Motor neuron (in vitro differentiated cells): Measurements from ENCODE around the gene TRIM32. TPM values are rescaled to one million over a fixed set of nuclear protein-coding genes. Genes with fewer than 3 reads are reported as not detected.
"Not testable (repeated sequence)": the region's sequence is repeated elsewhere in the genome, so short reads cannot be mapped to it uniquely, and the experiment has no call there.

ENCODE experiments used
- ATAC-seq, 8 experiments: fragments of 200-7000 bp; cut with Tn5 transposase; replicated peaks in 6 of 8; 2 replicates each; pipeline ENCODE4 v1.8.0; 2021; ENCODE audit warnings: mild to moderate bottlenecking in 8 of 8, moderate library complexity in 8 of 8
- H3K27ac ChIP-seq, 2 donors: fragments of 250-450 bp; sonication (Bioruptor Pico); 2 replicates each; pipeline ENCODE4 v1.9.0; 2021; ENCODE audit warnings: antibody characterized with exemption in 2 of 2, mild to moderate bottlenecking in 2 of 2, moderate library complexity in 1 of 2
- H3K4me1 ChIP-seq, 2 donors: fragments of 250-450 bp; sonication (Bioruptor Pico); replicated peaks in 1 of 2; 2 replicates each; pipeline ENCODE4 v1.6.1; 2021; ENCODE audit warnings: antibody characterized with exemption in 2 of 2, mild to moderate bottlenecking in 2 of 2, moderate library complexity in 1 of 2
- H3K4me3 ChIP-seq, 5 donors: fragments of 250-450 bp; sonication (Bioruptor Pico); 2 replicates each; pipeline ENCODE4 v1.9.0; 2021; ENCODE audit warnings: antibody characterized with exemption in 5 of 5, mild to moderate bottlenecking in 5 of 5, moderate library complexity in 4 of 5
- WGBS, 10 experiments: fragments of 450-650 bp; shearing (Covaris generic); methylation state at CpG; one replicate each; pipeline ENCODE4 v1.0.0; 2022; 5-methylcytosine and 5-hydroxymethylcytosine counted together
- in situ Hi-C, 9 experiments: fragments of 400-800 bp; cut with MboI; loops; one replicate each; pipeline ENCODE4 v1.15.0; 2021; ENCODE audit warnings: low sequenced_read_pairs in 9 of 9, low pct_unique_long_range_greater_than_20kb in 2 of 9; ENCODE audit not compliant: unreplicated experiment in 9 of 9
- total RNA-seq, 8 experiments: library from RNA; unstranded; fragments of 300-600 nt; gene quantifications; 2 replicates each; pipeline versions ENCODE4 v1.2.3 to v1.2.4, GENCODE V29; 2022

Gene TRIM32
- total RNA-seq, 8 experiments from 2014 or later = 12.1 to 20.8 (median 17.6) TPM

DNA sequence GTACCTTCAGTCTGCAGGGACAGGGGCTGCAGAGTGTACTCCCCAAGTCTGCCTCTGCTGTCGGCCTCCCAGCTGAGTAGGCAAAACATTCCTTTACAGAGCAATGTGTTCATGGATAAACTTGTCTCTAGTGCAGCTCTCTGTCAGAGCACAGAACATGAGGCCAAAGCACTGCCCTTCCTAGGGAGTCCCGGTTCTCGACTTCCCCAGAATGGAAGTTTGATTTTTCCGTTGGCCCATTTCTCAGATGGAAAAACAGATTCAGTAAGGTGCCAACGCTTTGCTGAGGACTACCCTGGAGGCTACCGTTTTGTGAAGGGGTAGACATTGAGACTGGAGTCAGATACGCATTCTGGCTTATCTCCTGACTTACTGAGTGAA is 422 bp upstream of the TRIM32 start:
- Histone ChIP-seq H3K4me3 (peak overlapping the region; percentile 52 to 95 (median 71)), H3K27ac (peak overlapping the region; percentile 44 to 93), H3K4me1 (peaks cover 14 to 19% of the 10 kb centered on the region in 2 donors)
- WGBS, 10 experiments = 0 to 42% (median 20%) methylated on average over 1 to 7 of the region's 7 CpGs; no CpG with 5 or more reads in 5 of the 10 experiments
- in situ Hi-C loops = no loop called here
- ATAC-seq = peak; percentile 0 to 40 (median 3)

DNA sequence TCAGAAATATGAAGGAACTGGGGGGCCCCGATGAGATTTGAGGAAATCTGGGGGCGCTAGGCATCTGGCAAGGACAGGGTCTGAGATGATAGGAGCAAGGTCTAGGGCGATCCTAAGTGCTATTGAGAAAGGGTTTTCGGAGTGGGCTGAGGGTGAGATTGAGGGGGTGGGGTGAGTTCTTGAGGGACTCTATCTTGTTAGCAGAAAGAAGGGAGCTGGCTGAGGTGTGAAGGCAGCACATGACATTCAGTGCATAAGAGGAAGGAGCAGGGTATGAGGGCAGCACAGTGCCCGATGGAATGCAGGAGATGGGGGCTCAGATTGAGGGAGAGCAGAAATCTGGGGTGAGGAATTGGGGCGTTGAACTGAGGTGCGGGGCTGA is 640 bp downstream of the TRIM32 start:
- Histone ChIP-seq H3K27ac (peak overlapping the region; percentile 81 to 93), H3K4me3 (peak overlapping the region; percentile 52 to 95 (median 71)), H3K4me1 (peaks cover 14 to 19% of the 10 kb centered on the region in 2 donors)
- ATAC-seq = peak; percentile 3 to 39 (median 22)
- WGBS, 10 experiments = 0 to 50% (median 5%) methylated on average over 1 to 4 of the region's 7 CpGs; no CpG with 5 or more reads in 3 of the 10 experiments
- in situ Hi-C loops = no loop called here

DNA sequence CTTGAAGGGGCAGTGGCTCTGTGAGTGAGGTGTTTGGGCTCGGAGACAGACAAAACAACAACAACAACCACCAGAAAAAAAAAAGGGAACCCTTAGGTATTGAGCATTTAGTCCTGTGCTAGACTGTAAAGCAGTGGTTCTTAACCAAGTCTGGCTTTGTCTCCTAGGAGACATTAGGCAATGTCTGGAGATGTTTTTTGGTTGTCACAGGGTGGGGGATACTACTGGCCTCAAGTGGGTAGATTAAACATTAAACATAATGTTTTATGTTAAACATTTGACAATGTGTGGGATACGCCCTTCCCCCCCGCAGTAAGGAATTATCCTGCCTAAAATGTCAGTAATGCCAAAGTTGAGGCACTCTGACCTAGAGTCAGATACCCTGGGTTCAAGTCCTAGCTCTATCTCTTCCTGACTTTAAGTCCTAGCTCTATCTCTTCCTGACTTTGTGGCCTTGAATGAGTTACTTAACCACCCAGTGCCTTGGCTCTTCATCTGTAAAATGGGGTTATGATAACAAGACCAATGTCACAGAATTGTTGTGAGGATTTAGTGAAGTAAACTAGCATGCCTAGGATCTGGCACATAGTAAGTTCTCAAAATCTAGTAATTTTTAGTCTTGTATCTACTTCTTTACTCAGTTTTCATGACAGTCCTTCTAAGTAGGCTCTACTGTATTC is 1.8 kb downstream of the TRIM32 start:
- Histone ChIP-seq H3K4me1 (peaks cover 19 to 20% of the 10 kb centered on the region in 2 donors), H3K4me3 (peak overlapping the region; percentile 52 to 95 (median 71)), H3K27ac (no peak overlapping the region)
- 14 to 100% (median 79%) methylated on average over 1 to 3 of the region's 3 CpGs; no CpG with 5 or more reads in 4 of the 10 experiments for WGBS, 10 experiments
- in situ Hi-C loops = no loop called here
- peak in 2 of 8 experiments; percentile 3 to 7 for ATAC-seq

DNA sequence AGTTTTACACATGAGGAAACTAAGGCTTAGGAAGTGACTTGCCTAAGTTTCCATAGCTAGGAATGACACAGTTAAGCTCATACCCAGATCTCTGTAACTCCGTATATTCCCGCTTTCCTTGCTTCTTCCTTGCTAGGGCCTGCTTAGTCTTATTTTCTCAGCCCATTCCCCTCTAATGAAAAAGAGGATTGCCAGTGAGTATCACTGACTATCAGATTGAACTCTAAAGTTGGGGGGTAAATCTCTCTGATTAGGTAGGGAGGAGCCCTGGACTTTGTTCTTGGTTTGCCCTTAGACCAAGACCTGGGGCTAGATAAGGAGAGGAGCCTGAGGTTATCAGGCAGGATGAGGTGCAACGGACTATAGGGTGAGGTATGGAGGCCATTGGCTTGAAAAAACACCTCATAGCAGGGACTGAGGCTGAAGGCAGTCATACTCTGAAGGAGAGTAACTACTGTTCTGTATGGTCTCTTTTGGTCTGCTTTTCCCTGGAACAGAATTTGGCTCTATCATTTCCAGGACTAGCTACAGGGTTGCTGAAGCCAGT is 2.5 kb downstream of the TRIM32 start:
- H3K4me3 ChIP-seq = no peak overlapping the region
- no peak for ATAC-seq
- no peak overlapping the region for H3K27ac ChIP-seq
- H3K4me1 ChIP-seq = peaks cover 19 to 21% of the 10 kb centered on the region in 2 donors
- 82 to 100% (median 100%) methylated on average over 1 to 3 of the region's 3 CpGs; no CpG with 5 or more reads in 4 of the 10 experiments for WGBS, 10 experiments
- in situ Hi-C loops = no loop called here

DNA sequence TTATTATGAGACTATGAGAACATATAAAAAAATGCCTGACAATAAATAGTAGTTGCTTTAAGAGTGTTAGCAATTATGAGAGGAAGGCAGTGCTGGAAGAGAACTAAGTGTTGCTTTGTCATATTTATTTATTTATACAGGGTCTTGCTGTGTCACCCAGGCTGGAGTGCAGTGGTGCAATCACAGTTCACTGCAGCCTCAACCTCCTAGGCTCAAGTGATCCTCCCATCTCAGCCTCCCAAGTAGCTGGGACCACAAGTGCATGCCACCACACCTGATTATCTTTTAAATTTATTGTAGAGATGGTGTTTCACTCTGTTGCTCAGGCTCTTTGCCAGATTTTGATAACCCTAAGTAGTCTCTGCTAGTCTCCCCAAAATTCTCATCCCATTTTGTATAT is 3.7 kb downstream of the TRIM32 start:
- in situ Hi-C loops, H3K4me3 ChIP-seq, ATAC-seq, H3K27ac ChIP-seq: not testable (repeated sequence)
- H3K4me1 ChIP-seq = peaks cover 19 to 22% of the 10 kb centered on the region in 2 donors

DNA sequence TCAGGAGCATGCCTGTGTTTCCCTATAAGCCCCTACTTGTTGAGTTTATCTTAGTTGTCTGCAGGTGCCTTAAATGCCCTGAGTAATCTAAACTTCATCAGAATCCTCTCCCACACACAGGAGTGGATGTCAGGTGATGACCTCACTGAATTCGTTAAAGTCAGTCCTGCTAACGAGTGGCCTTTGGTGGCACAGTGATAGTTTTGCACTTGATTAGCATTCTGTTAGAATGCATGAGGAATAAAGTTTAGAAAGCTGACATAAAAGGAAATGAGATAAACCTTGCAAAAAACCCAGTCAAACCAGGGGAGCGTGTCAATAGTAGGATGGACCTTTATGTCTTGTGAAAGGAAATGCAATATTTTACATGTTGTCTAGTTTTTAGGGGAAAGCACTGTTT is 4.5 kb downstream of the TRIM32 start:
- Histone ChIP-seq H3K4me1 (peaks cover 16 to 20% of the 10 kb centered on the region in 2 donors), H3K27ac (no peak overlapping the region), H3K4me3 (no peak overlapping the region)
- WGBS, 10 experiments = 71 to 100% (median 94%) methylated on average over 1 to 3 of the region's 3 CpGs; no CpG with 5 or more reads in 2 of the 10 experiments
- ATAC-seq = no peak
- in situ Hi-C loops = no loop called here

DNA sequence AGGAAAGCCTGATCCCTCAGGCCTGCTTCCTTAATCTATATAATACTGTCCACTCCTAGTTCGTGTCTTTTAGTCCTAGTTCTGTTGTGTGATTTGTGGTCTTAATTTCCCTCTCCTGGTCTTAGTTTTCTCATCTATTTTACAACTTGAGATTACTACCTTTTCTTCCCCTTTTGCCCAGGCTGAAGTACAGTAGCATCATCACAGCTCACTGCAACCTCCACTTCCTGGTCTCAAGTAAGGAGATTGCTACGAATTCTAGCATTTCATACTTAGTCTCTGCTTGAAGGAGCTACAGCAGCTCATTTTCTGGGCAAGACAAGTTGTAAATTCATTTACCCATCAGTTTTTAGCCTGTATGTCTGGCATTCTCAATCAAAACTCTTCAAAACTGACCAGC is 5.5 kb downstream of the TRIM32 start:
- Histone ChIP-seq H3K4me3 (no peak overlapping the region), H3K27ac (no peak overlapping the region), H3K4me1 (peaks cover 14 to 20% of the 10 kb centered on the region in 2 donors)
- in situ Hi-C loops = no loop called here
- WGBS, 10 experiments = 71 to 100% (median 94%) methylated on average over 1 to 2 of the region's 2 CpGs; no CpG with 5 or more reads in 1 of the 10 experiments
- ATAC-seq = no peak

DNA sequence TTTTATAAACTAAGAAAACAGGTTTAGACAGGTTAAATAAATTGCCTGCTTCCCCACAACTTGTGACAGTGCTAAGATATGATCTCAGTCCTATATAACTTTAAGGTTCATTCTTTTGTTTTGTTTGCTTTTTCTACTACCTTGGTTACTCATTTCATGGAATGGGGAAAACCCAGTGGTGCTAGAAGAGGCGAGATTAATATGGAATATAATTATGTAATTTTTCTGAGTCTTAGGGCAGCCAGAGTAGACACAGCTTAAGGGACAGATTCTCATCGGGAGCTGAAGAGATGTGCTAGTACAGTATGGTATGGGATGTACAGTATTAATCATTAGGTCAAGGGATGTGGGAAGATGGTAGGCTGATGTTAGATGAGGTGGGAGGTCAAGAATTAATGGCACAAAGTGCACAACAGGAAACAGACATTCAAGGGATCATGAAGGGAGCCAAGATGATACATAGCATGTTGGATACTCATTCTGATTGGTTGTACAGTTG is 6.2 kb downstream of the TRIM32 start:
- Histone ChIP-seq H3K4me3 (no peak overlapping the region), H3K27ac (no peak overlapping the region), H3K4me1 (peaks cover 8 to 17% of the 10 kb centered on the region in 2 donors)
- 20 to 100% (median 93%) methylated on average over 1 to 2 of the region's 2 CpGs; no CpG with 5 or more reads in 2 of the 10 experiments for WGBS, 10 experiments
- in situ Hi-C loops = no loop called here
- ATAC-seq = peak in 3 of 8 experiments; percentile 11 to 20 (median 14)

DNA sequence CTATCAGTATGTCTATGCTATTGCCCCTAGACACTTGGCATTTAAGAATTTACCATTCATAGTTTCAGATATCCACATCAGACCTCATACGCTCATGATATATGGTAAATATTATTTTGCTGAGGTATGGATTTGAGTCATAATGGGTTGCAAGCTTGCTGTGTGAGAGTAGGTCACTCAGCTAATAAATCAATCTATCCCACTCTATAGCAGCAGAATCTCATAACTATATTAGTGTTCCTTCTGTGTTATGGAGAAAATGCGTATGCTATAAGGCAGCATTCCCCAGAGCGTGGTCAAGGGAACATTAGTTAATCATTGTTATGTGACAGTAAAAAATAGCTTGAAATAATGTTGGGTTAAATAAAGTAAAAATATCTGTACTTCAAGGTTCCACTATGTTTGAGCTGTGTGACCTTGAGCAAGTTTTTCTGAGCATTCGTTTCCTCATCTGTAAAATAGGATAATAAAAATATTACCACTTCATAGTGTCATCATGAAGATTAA is 7.7 kb downstream of the TRIM32 start:
- Histone ChIP-seq H3K4me3 (no peak overlapping the region), H3K27ac (no peak overlapping the region), H3K4me1 (peaks cover 0 to 8% of the 10 kb centered on the region in 2 donors)
- 82 to 100% (median 96%) methylated on average over 1 to 4 of the region's 4 CpGs; no CpG with 5 or more reads in 1 of the 10 experiments for WGBS, 10 experiments
- peak in 4 of 8 experiments; percentile 31 to 51 (median 42) for ATAC-seq
- in situ Hi-C loops = no loop called here

DNA sequence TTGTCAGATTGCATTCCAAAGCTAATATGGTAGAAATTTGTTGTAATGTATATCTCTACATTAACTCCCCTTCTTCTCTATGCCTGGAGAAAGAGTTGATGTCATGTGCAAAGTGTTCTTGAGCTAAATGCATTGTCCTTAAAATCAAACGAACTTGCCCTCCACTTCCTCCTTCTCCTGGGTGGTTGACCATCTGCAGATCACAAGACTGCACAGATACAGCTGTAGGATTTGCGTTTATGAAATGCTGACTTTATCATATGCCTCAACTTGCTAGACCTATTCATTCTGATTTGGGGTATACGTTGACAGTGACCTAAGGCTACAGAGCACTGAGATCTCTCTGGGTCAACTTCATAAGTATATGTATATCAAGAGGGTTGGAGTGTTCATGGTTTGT is 8.3 kb downstream of the TRIM32 start:
- no peak for ATAC-seq
- WGBS, 10 experiments = 52 to 90% (median 70%) methylated on average over 2 to 3 of the region's 3 CpGs; no CpG with 5 or more reads in 2 of the 10 experiments
- no peak overlapping the region for H3K27ac ChIP-seq

DNA sequence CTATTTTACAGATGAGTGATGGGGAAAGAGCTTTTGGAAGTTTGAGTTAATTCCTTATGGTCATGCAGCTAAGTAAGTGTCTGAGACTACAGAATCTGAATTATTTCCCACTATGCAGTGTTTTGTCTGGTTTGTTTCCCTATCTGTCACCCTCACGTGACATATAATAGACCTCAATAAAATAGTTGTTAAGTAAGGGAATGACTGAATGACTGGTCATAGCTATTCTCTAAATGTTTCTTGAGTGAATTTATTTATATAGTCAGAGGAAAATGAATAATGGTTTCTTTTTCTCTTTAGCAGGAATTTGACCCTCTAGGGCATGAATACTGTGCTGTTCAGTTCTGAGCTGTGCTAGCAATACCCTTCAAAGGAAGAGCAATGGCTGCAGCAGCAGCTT is 10.3 kb downstream of the TRIM32 start:
- no peak overlapping the region for H3K4me3 ChIP-seq
- in situ Hi-C loops = no loop called here
- 20 to 100% (median 83%) methylated on average over 1 of the region's 1 CpG; no CpG with 5 or more reads in 3 of the 10 experiments for WGBS, 10 experiments
- peak in 3 of 8 experiments; percentile 50 to 73 (median 51) for ATAC-seq
- H3K27ac ChIP-seq = no peak overlapping the region
- H3K4me1 ChIP-seq = peaks cover 0 to 8% of the 10 kb centered on the region in 2 donors

More for the DNA sequence above, 8.3 kb downstream of the TRIM32 start:
- Histone ChIP-seq H3K4me3 (no peak overlapping the region), H3K4me1 (peaks cover 0 to 8% of the 10 kb centered on the region in 2 donors)
- in situ Hi-C loops = no loop called here

DNA sequence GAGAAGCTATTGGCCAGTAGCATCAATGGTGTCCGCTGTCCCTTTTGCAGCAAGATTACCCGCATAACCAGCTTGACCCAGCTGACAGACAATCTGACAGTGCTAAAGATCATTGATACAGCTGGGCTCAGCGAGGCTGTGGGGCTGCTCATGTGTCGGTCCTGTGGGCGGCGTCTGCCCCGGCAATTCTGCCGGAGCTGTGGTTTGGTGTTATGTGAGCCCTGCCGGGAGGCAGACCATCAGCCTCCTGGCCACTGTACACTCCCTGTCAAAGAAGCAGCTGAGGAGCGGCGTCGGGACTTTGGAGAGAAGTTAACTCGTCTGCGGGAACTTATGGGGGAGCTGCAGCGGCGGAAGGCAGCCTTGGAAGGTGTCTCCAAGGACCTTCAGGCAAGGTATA is 10.8 kb downstream of the TRIM32 start:
- no peak for ATAC-seq
- 80 to 100% (median 96%) methylated on average over 2 to 8 of the region's 16 CpGs; no CpG with 5 or more reads in 3 of the 10 experiments for WGBS, 10 experiments
- H3K27ac ChIP-seq = no peak overlapping the region

DNA sequence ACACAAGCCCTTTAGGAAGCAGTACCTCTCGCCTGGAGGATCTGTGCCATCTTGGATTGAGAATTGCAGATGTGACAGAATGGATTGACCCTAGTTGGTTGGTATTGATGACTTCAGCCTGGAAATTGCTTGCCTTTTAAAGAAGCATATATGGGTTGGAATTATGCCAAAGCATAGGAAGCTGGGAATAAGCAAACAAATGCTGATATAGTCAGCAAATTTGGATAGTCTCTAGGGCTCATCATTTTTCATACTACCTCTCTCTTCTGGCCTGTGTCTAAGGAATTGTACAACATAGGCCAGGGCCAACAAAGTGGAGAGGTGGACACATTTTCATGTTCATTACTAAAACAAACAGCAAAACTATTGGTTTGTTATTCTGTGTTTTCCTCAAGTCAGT is 13.2 kb downstream of the TRIM32 start:
- 100% methylated on average over 1 of the region's 1 CpG; no CpG with 5 or more reads in 4 of the 10 experiments for WGBS, 10 experiments
- in situ Hi-C loops = no loop called here
- H3K27ac ChIP-seq = no peak overlapping the region

More for the DNA sequence above, 10.8 kb downstream of the TRIM32 start:
- peaks cover 0 to 8% of the 10 kb centered on the region in 2 donors for H3K4me1 ChIP-seq
- in situ Hi-C loops = no loop called here
- no peak overlapping the region for H3K4me3 ChIP-seq

More for the DNA sequence above, 13.2 kb downstream of the TRIM32 start:
- ATAC-seq = no peak
- H3K4me1 ChIP-seq = no peaks in the 10 kb centered on the region
- H3K4me3 ChIP-seq = no peak overlapping the region
